Stimulated activated CD8-positive, alpha-beta memory T cell treated with anti-CD3 and anti-CD28 coated beads, Interleukin-2, amount 100 ng/mL, for 1 hour (primary cell): ENCODE results near the gene LRTM2.

Source experiments
- DNase-seq, 2 donors: peaks; one replicate each; pipeline ENCODE4 v3.0.0-alpha.2; 2020; ENCODE audit warnings: low read depth in 2 of 2

The LRTM2 gene

DNA sequence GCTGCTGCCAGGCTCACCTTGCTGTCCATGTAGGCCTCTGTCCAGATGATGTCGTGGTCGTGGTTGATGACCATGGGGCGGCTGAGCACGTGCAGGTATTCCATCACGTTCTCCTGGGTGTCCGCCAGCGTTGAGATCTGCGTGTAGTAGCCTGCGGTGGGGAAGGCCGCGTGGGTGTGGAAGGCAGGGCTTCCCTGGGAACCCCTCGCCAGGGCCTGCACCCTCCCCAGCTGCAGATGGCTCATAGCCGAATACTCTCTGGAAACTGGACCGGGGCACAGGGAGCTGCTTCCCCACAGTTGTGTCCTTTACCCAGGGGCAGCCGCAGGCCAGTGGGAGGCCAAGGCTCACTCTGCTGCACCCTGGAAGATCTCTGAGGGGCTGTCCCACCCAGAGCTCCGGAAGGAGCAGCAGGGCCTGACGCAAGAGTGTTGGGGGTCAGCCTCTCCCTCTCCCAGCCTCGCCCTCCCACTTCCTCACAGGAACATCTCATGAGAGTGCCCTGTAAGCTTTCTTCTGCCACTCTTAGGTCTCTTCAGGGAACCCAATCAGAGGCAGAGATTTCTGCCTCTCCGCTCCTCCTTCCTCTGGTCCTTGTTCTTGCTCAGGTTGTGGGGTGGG is 62.6 kb downstream of the LRTM2 start:
- DNase-seq: no peak

DNA sequence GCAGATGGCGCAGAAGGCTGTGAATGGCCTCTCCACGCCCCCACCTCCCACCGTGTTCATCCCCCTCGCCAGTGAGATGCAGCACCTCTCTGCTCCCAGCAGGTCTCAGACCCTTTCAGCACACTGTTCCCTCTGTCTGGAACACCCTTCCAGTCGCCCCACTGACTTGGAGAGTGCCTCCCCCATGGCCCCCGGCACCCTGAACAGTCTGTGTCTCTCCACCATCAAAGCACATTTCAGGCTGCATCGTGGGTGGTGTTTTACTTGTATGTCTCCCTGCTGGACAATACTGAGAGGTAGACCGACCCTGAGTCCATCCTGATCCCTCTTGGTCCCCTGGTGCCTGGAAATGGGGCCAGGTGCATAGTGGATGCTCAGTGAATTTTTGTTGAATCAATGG is 63.1 kb downstream of the LRTM2 start:
- DNase-seq: no peak

DNA sequence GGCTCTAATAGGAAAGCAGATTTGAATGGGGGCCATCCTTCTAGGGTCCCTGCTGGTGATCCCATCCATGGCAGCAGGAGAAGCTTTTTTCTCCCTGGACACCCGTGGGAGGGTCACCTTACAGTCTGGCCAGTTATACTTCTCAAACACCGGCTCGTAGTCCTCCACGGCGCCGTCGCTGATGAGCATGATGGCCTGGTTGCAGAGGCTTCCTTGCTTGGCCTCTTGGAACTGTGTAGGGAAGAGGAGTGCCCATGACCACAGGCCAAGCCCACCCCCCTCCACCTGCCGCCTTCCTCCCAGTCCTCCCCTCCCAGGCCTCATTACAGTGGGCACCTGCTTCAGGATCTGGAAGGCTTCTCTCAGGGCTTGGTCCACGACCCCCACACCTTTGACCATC is 64.3 kb downstream of the LRTM2 start:
- DNase-seq: no peak

DNA sequence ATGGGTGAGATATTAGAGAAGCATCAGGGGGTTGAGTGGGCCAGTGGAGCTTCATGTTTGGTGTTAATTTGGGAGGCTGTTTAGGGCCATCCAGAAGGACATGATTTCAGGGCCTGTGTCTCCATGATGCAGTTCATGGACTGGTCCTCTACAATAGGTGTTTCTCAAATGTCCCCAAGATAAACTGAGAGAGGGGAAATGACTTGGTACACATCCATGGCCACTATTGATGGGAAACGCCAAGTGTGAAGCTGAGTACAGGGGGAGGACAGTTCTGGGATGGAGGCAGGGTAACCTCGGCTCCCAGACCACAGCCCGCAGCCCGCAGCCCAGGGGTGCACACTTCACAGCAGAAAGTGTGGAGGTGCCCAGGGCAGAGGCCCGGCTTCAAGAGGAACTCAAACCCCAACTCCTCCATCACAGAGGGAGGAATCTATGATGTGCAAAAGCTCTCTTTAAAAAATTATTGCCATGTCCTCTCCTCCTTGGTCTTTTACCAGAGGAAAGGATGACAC is 64.8 kb downstream of the LRTM2 start:
- DNase-seq: no peak

DNA sequence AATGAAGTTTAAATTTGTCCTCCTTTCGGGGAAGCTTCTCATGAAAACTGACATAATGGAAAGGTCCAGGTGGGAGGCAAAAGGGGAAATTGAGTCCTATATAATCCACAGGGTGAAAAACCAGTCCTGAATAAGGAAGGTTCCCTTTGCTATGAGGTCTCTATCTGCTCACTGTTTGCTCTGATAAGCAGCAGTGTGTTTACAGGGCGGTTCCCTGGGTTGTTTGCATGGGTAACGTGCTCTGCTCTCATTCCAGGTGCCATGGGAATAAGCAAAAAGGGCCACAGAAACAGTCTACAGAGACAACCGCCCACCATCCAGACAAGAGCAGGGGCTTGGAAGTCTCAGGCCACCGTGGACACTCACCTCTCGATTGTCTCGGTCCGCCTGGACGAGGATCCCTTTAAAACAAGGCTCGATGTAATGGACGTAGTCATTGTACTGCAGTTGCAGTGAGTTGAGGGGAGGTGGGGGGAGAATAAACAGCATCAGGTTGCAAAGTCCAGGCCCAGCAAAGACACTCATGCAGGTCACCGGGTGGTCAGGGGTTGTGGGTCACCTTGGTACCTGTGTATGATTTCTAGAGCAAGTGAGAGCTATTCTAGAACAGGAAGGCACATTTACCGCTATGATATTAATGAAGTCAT is 65.4 kb downstream of the LRTM2 start:
- DNase-seq: no peak
